Astrocyte (in vitro differentiated cells and primary cell): ENCODE data around the gene PLEK2. TPM values are rescaled to one million over a fixed set of nuclear protein-coding genes. Genes with fewer than 3 reads are reported as not detected.

ENCODE experiments used
- DNase-seq: peaks from one replicate; pipeline ENCODE4 v3.0.0-alpha.2; 2010; ENCODE audit warnings: low read depth
- FAIRE-seq: peaks from 2 replicates; lab custom pipeline; 2011; peaks lifted over from hg19 to GRCh38; lab: Jason Lieb, UNC
- H2AFZ ChIP-seq: 2 replicates; pipeline ENCODE4 v1.6.0; 2012; ENCODE audit warnings: low read depth, low read length, inconsistent platforms
- H3K27ac ChIP-seq: 2 replicates; pipeline ENCODE4 v1.5.1; 2011; ENCODE audit warnings: low read depth, low read length, inconsistent platforms
- H3K27me3 ChIP-seq: 2 replicates; pipeline ENCODE4 v1.6.0; 2011; ENCODE audit warnings: low read length, inconsistent platforms; ENCODE audit not compliant: insufficient read depth
- H3K36me3 ChIP-seq: 2 replicates; pipeline ENCODE4 v1.5.1; 2011; ENCODE audit warnings: low read length, inconsistent platforms; ENCODE audit not compliant: insufficient read depth
- H3K4me1 ChIP-seq: 2 replicates; pipeline ENCODE4 v1.5.1; 2011; ENCODE audit warnings: low read length, inconsistent platforms; ENCODE audit not compliant: insufficient read depth
- H3K4me2 ChIP-seq: 2 replicates; pipeline ENCODE4 v1.6.0; 2012; ENCODE audit warnings: low read length, inconsistent platforms
- H3K4me3 ChIP-seq: 2 replicates; pipeline ENCODE4 v1.5.1; 2011; ENCODE audit warnings: low read depth, mild to moderate bottlenecking, low read length, inconsistent platforms; ENCODE audit not compliant: insufficient read depth
- H3K79me2 ChIP-seq: 2 replicates; pipeline ENCODE4 v1.6.0; 2012; ENCODE audit warnings: mild to moderate bottlenecking, low read length, inconsistent platforms; ENCODE audit not compliant: insufficient read depth
- H3K9ac ChIP-seq: 2 replicates; pipeline ENCODE4 v1.6.0; 2012; ENCODE audit warnings: mild to moderate bottlenecking, low read length, inconsistent platforms
- H3K9me3 ChIP-seq: 2 replicates; pipeline ENCODE4 v1.5.1; 2012; ENCODE audit warnings: low read depth, mild to moderate bottlenecking, low read length, inconsistent platforms; ENCODE audit not compliant: insufficient read depth
- H4K20me1 ChIP-seq: 2 replicates; pipeline ENCODE4 v1.6.0; 2012; ENCODE audit warnings: low read length, inconsistent platforms; ENCODE audit not compliant: insufficient read depth
- H3K27ac Mint-ChIP-seq: one replicate; pipeline ENCODE4 v1.8.0; 2021; ENCODE audit warnings: mild to moderate bottlenecking, mixed read lengths; ENCODE audit not compliant: unreplicated experiment
- H3K27me3 Mint-ChIP-seq: one replicate; pipeline ENCODE4 v1.8.0; 2021; ENCODE audit warnings: low read depth, mixed read lengths; ENCODE audit not compliant: unreplicated experiment
- H3K36me3 Mint-ChIP-seq: one replicate; pipeline ENCODE4 v1.8.0; 2021; ENCODE audit warnings: low read depth, mixed read lengths; ENCODE audit not compliant: unreplicated experiment
- H3K4me1 Mint-ChIP-seq: one replicate; pipeline ENCODE4 v1.8.0; 2021; ENCODE audit warnings: low read depth, mixed read lengths; ENCODE audit not compliant: unreplicated experiment
- H3K4me3 Mint-ChIP-seq: one replicate; pipeline ENCODE4 v1.8.0; 2021; ENCODE audit warnings: mild to moderate bottlenecking, moderate library complexity, mixed read lengths; ENCODE audit not compliant: unreplicated experiment
- H3K9me3 Mint-ChIP-seq: one replicate; pipeline ENCODE4 v1.8.0; 2021; ENCODE audit warnings: mild to moderate bottlenecking, mixed read lengths; ENCODE audit not compliant: unreplicated experiment
- EZH2 ChIP-seq: IDR thresholded peaks from 2 replicates; pipeline ENCODE4 v1.6.1; 2012; ENCODE audit warnings: mild to moderate bottlenecking, low read length, inconsistent platforms; ENCODE audit not compliant: insufficient read depth
- total RNA-seq: library from RNA; stranded (reverse); gene quantifications from 2 replicates; pipeline ENCODE4 v1.2.1, GENCODE V29; 2021
- TF ChIP-seq, protein P1 (sequence below): IDR thresholded peaks from 2 replicates; pipeline ENCODE4 v1.5.1; 2011; ENCODE audit warnings: low read depth, mild to moderate bottlenecking, inconsistent platforms, low read length, moderate library complexity; ENCODE audit not compliant: insufficient read depth

PLEK2 gene
- total RNA-seq, 1 donor from 2014 or later, result 1.3 TPM

DNA sequence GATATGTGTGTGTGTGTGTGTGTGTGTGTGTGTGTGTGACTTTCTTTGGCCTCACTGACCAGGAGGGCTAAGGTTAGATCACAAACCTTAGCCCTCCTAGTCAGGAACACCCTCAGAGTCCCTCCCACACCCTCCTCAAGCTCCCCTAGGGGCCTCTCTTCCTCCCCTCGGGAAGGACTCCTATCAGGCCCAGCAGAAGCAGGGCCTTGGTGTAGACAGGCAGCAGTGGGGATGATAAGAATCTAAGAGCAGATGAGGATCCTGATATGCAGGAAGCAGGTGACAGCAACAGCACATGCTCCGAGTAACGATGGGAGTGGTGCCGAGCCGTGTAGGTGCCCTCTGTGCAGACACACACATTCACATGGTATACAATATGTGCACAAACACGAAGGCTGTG lies 20.7 kb downstream of the PLEK2 start:
- H3K27ac ChIP-seq, result no peak overlapping the region
- H4K20me1 ChIP-seq, result no peaks in the 10 kb centered on the region
- Mint-ChIP-seq H3K27me3 (peaks cover 4% of the 10 kb centered on the region), H3K4me3 (no peak overlapping the region), H3K27ac (no peak overlapping the region), H3K36me3 (peaks cover 6% of the 10 kb centered on the region), H3K9me3 (no peaks in the 10 kb centered on the region), H3K4me1 (peaks cover 19% of the 10 kb centered on the region)
- peaks cover 3% of the 10 kb centered on the region for H3K36me3 ChIP-seq
- FAIRE-seq (no peak), DNase-seq (no peak)
- H3K27me3 ChIP-seq, result no peaks in the 10 kb centered on the region
- TF ChIP-seq EZH2, result no peak
- TF ChIP-seq, protein P1, sequence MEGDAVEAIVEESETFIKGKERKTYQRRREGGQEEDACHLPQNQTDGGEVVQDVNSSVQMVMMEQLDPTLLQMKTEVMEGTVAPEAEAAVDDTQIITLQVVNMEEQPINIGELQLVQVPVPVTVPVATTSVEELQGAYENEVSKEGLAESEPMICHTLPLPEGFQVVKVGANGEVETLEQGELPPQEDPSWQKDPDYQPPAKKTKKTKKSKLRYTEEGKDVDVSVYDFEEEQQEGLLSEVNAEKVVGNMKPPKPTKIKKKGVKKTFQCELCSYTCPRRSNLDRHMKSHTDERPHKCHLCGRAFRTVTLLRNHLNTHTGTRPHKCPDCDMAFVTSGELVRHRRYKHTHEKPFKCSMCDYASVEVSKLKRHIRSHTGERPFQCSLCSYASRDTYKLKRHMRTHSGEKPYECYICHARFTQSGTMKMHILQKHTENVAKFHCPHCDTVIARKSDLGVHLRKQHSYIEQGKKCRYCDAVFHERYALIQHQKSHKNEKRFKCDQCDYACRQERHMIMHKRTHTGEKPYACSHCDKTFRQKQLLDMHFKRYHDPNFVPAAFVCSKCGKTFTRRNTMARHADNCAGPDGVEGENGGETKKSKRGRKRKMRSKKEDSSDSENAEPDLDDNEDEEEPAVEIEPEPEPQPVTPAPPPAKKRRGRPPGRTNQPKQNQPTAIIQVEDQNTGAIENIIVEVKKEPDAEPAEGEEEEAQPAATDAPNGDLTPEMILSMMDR, result no peak
- H3K9me3 ChIP-seq, result no peaks in the 10 kb centered on the region
- no peak overlapping the region for H2AFZ ChIP-seq
- H3K4me3 ChIP-seq, result no peak overlapping the region
- no peak overlapping the region for H3K9ac ChIP-seq
- H3K4me2 ChIP-seq, result no peak overlapping the region
- peaks cover 5% of the 10 kb centered on the region for H3K4me1 ChIP-seq
- no peaks in the 10 kb centered on the region for H3K79me2 ChIP-seq

DNA sequence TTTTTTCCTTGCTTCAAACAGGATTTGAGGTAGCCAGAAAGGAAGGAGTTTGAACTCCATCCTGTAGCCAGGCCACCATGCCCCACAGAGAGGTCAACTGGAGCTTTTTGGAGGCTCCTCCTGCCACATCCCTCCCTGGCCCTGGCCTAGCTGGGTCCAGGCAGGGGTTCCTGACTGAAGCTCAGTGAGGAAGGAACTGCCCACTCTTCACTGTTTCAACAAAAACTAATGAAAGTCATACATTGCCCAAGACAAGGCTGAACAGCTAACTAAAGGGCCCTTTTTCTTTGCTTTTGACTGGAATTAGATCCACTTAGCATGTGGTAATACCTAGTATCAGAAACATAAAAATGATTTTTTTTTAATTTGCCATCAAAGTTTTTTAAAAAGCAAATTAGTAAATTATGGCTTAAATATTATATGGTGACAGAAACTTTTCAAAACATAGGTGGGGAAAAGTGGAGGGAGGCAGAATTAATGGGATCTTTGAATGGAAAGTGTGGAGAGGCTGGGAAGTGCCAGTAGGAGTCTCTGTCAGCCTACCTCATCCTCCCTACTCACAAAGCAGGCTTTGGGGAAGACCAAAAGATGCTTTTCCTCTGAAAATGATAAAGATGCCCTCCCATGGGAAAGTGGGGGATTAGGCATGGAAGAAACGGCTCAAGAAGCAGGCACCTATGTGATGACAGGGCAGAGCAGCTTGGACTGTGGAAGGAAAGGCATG lies 22.0 kb downstream of the PLEK2 start:
- TF ChIP-seq EZH2, result no peak
- TF ChIP-seq, protein P1, result no peak
- peaks cover 4% of the 10 kb centered on the region for H3K27me3 Mint-ChIP-seq
- peaks cover 5% of the 10 kb centered on the region for H3K4me1 ChIP-seq
- peaks cover 6% of the 10 kb centered on the region for H3K36me3 Mint-ChIP-seq
- H3K4me2 ChIP-seq, result no peak overlapping the region
- H3K4me3 ChIP-seq, result no peak overlapping the region
- no peaks in the 10 kb centered on the region for H3K79me2 ChIP-seq
- H3K27ac Mint-ChIP-seq, result no peak overlapping the region
- no peak for FAIRE-seq
- no peak overlapping the region for H2AFZ ChIP-seq
- no peak overlapping the region for H3K4me3 Mint-ChIP-seq
- peaks cover 14% of the 10 kb centered on the region for H3K4me1 Mint-ChIP-seq
- H3K27me3 ChIP-seq, result no peaks in the 10 kb centered on the region
- no peaks in the 10 kb centered on the region for H3K9me3 ChIP-seq
- H4K20me1 ChIP-seq, result no peaks in the 10 kb centered on the region
- no peak overlapping the region for H3K9ac ChIP-seq
- H3K36me3 ChIP-seq, result peaks cover 14% of the 10 kb centered on the region
- no peaks in the 10 kb centered on the region for H3K9me3 Mint-ChIP-seq
- DNase-seq, result no peak
- no peak overlapping the region for H3K27ac ChIP-seq

DNA sequence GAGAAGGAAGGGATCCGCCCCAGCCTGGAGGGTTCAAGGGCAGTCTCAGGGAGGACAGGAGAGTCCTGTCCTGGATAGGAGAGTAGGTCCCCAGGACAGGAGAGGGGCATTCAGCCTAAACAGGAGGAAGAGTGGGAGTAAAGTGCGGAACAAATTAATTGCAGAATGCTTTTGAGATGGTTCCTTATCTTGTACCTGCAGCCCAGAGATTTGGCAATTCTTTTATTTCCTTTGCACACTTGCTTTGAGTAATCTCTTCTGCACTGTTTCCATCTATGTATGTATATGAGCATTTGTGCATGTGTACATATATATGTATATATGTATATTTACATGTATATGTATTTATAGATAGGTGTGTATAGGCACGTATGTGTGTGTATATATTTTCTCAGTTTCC lies 22.7 kb downstream of the PLEK2 start:
- no peaks in the 10 kb centered on the region for H3K9me3 ChIP-seq
- no peak for FAIRE-seq

More for the DNA sequence above, 22.7 kb downstream of the PLEK2 start:
- H3K4me2 ChIP-seq, result no peak overlapping the region
- peaks cover 21% of the 10 kb centered on the region for H3K36me3 ChIP-seq
- no peak for TF ChIP-seq EZH2
- TF ChIP-seq, protein P1, result no peak
- Mint-ChIP-seq H3K36me3 (peaks cover 6% of the 10 kb centered on the region), H3K27ac (no peak overlapping the region), H3K4me1 (peaks cover 14% of the 10 kb centered on the region), H3K4me3 (no peak overlapping the region), H3K27me3 (peaks cover 4% of the 10 kb centered on the region), H3K9me3 (no peaks in the 10 kb centered on the region)
- no peak overlapping the region for H3K9ac ChIP-seq
- H3K27ac ChIP-seq, result no peak overlapping the region
- no peak for DNase-seq
- no peaks in the 10 kb centered on the region for H4K20me1 ChIP-seq
- no peaks in the 10 kb centered on the region for H3K27me3 ChIP-seq
- peaks cover 5% of the 10 kb centered on the region for H3K4me1 ChIP-seq
- no peaks in the 10 kb centered on the region for H3K79me2 ChIP-seq
- no peak overlapping the region for H3K4me3 ChIP-seq
- H2AFZ ChIP-seq, result no peak overlapping the region
